ENCODE measurements around the gene KCNJ2.

GRCh38 chr17:70171159-70171558 is 1.8 kb downstream of the KCNJ2 start:
- no peak for TF ChIP-seq MLLT1 (IDR thresholded peaks at IDR 0.05)
- TF ChIP-seq POLR2A (IDR thresholded peaks at IDR 0.05; ENCODE audit: low read depth, low read length) = no peak
- no peak for TF ChIP-seq STAT3 (IDR thresholded peaks at IDR 0.05; ENCODE audit: low read depth, low read length)
- no peak for TF ChIP-seq POLR2AphosphoS5 (IDR thresholded peaks at IDR 0.05; ENCODE audit: low read length)
- TF ChIP-seq CTCF (IDR thresholded peaks at IDR 0.05 in 2 of 3, conservative IDR thresholded peaks at IDR 0.05 in 1 of 3; ENCODE audit: control insufficient read depth in 2 of 3, extremely low read depth in 1 of 3, insufficient read depth in 1 of 3, low read depth in 3 of 3, low read length in 3 of 3) = no peak
- no peak for TF ChIP-seq CEBPB (IDR thresholded peaks at IDR 0.05; ENCODE audit: borderline replicate concordance in 1 of 2, low read depth in 2 of 2, low read length in 2 of 2)
- TF ChIP-seq SP1 (IDR thresholded peaks at IDR 0.05; ENCODE audit: low read depth, low read length) = no peak
- no peak for TF ChIP-seq SMC3 (IDR thresholded peaks at IDR 0.05; ENCODE audit: borderline replicate concordance, low read length)
- TF ChIP-seq MYB (IDR thresholded peaks at IDR 0.05; ENCODE audit: borderline replicate concordance, low read depth, low read length) = no peak
- no peak for TF ChIP-seq ZNF274 (IDR thresholded peaks at IDR 0.05; ENCODE audit: insufficient read depth, insufficient read length)
- no peak for TF ChIP-seq EZH2 (IDR thresholded peaks at IDR 0.05; ENCODE audit: borderline replicate concordance, control insufficient read depth, low read depth, low read length)
